Ectodermal cell (in vitro differentiated cells): ENCODE measurements around the gene MLLT3.

Source experiments
- H3K27ac ChIP-seq: 2 replicates; pipeline ENCODE4 v1.7.0; 2013; ENCODE audit warnings: mild to moderate bottlenecking, low read depth, low read length; ENCODE audit not compliant: insufficient read depth, poor library complexity, severe bottlenecking
- H3K27me3 ChIP-seq: 2 replicates; pipeline ENCODE4 v1.7.0; 2013; ENCODE audit warnings: mild to moderate bottlenecking, low read length; ENCODE audit not compliant: insufficient read depth, control insufficient read depth, poor library complexity, severe bottlenecking
- H3K36me3 ChIP-seq: one replicate; pipeline ENCODE4 v1.7.0; 2013; ENCODE audit warnings: low read length; ENCODE audit not compliant: control insufficient read depth, insufficient read depth
- H3K4me1 ChIP-seq: one replicate; pipeline ENCODE4 v1.7.0; 2013; ENCODE audit warnings: low read length; ENCODE audit not compliant: control insufficient read depth, insufficient read depth
- H3K4me3 ChIP-seq: 2 replicates; pipeline ENCODE4 v1.7.0; 2013; ENCODE audit warnings: low read depth, low read length, control low read depth; ENCODE audit not compliant: insufficient read depth
- H3K9me3 ChIP-seq: 2 replicates; pipeline ENCODE4 v1.7.0; 2013; ENCODE audit warnings: mild to moderate bottlenecking, low read length, moderate library complexity; ENCODE audit not compliant: control insufficient read depth
- WGBS, 2 experiments: methylation state at CpG; one replicate each; pipeline ENCODE4 v1.1.7; 2013; ENCODE audit warnings: missing lambda C conversion rate in 2 of 2; 5-methylcytosine and 5-hydroxymethylcytosine counted together

Gene MLLT3

GRCh38 chr9:20650750-20651299 is 28.5 kb upstream of the MLLT3 start:
- 93 to 94% methylated on average over 3 to 4 of the region's 4 CpGs for WGBS, 2 experiments

GRCh38 chr9:20650313-20650712 is 28.0 kb upstream of the MLLT3 start:
- Histone ChIP-seq H3K9me3 (no peaks in the 10 kb centered on the region), H3K36me3 (no peaks in the 10 kb centered on the region), H3K27ac (no peak overlapping the region), H3K27me3 (no peaks in the 10 kb centered on the region), H3K4me1 (no peaks in the 10 kb centered on the region), H3K4me3 (no peak overlapping the region)
- 95% methylated on average over 4 of the region's 4 CpGs for WGBS, 2 experiments

More at GRCh38 chr9:20650750-20651299, 28.5 kb upstream of the MLLT3 start:
- Histone ChIP-seq H3K9me3 (no peaks in the 10 kb centered on the region), H3K4me3 (no peak overlapping the region), H3K36me3 (no peaks in the 10 kb centered on the region), H3K4me1 (no peaks in the 10 kb centered on the region), H3K27ac (no peak overlapping the region), H3K27me3 (no peaks in the 10 kb centered on the region)

- no CpG with 5 or more reads among the region's 1 CpG for WGBS, 2 experiments
- Histone ChIP-seq H3K27me3 (no peaks in the 10 kb centered on the region), H3K9me3 (no peaks in the 10 kb centered on the region), H3K4me1 (no peaks in the 10 kb centered on the region), H3K27ac (no peak overlapping the region), H3K36me3 (no peaks in the 10 kb centered on the region), H3K4me3 (no peak overlapping the region)
Observed at GRCh38 chr9:20649381-20649780, 27.1 kb upstream of the MLLT3 start.

- Histone ChIP-seq H3K4me3 (no peak overlapping the region), H3K36me3 (no peaks in the 10 kb centered on the region), H3K27ac (no peak overlapping the region), H3K9me3 (no peaks in the 10 kb centered on the region), H3K4me1 (no peaks in the 10 kb centered on the region), H3K27me3 (no peaks in the 10 kb centered on the region)
- WGBS, 2 experiments: 66 to 89% methylated on average over 3 to 4 of the region's 4 CpGs
Observed at GRCh38 chr9:20646656-20647055, 24.4 kb upstream of the MLLT3 start.

- H3K36me3 ChIP-seq: no peaks in the 10 kb centered on the region
- no peaks in the 10 kb centered on the region for H3K27me3 ChIP-seq
- no peak overlapping the region for H3K4me3 ChIP-seq
- H3K27ac ChIP-seq: no peak overlapping the region
- H3K4me1 ChIP-seq: no peaks in the 10 kb centered on the region
- 82 to 92% methylated on average over 3 of the region's 3 CpGs for WGBS, 2 experiments
- H3K9me3 ChIP-seq: no peaks in the 10 kb centered on the region
Observed at GRCh38 chr9:20643660-20644059, 21.4 kb upstream of the MLLT3 start.

- Histone ChIP-seq H3K4me1 (no peaks in the 10 kb centered on the region), H3K27ac (no peak overlapping the region), H3K9me3 (no peaks in the 10 kb centered on the region), H3K36me3 (no peaks in the 10 kb centered on the region), H3K4me3 (no peak overlapping the region), H3K27me3 (no peaks in the 10 kb centered on the region)
- WGBS, 2 experiments: no CpG with 5 or more reads among the region's 1 CpG
Observed at GRCh38 chr9:20642045-20642444, 19.7 kb upstream of the MLLT3 start.

- 92 to 94% methylated on average over 7 of the region's 7 CpGs for WGBS, 2 experiments
- no peaks in the 10 kb centered on the region for H3K36me3 ChIP-seq
- no peaks in the 10 kb centered on the region for H3K9me3 ChIP-seq
- H3K4me1 ChIP-seq: no peaks in the 10 kb centered on the region
- no peaks in the 10 kb centered on the region for H3K27me3 ChIP-seq
- H3K4me3 ChIP-seq: no peak overlapping the region
- no peak overlapping the region for H3K27ac ChIP-seq
Observed at GRCh38 chr9:20640331-20641187, 18.3 kb upstream of the MLLT3 start.

GRCh38 chr9:20636888-20637440 is 14.7 kb upstream of the MLLT3 start:
- WGBS, 2 experiments: 78 to 81% methylated on average over 2 to 3 of the region's 3 CpGs
- H3K4me3 ChIP-seq: no peak overlapping the region
- H3K27ac ChIP-seq: no peak overlapping the region

GRCh38 chr9:20634895-20635294 is 12.6 kb upstream of the MLLT3 start:
- H3K4me3 ChIP-seq: no peak overlapping the region
- no peaks in the 10 kb centered on the region for H3K36me3 ChIP-seq
- no peaks in the 10 kb centered on the region for H3K27me3 ChIP-seq
- no peaks in the 10 kb centered on the region for H3K4me1 ChIP-seq
- H3K9me3 ChIP-seq: no peaks in the 10 kb centered on the region
- 62 to 63% methylated on average over 4 of the region's 4 CpGs for WGBS, 2 experiments
- H3K27ac ChIP-seq: no peak overlapping the region

More at GRCh38 chr9:20636888-20637440, 14.7 kb upstream of the MLLT3 start:
- Histone ChIP-seq H3K36me3 (no peaks in the 10 kb centered on the region), H3K4me1 (no peaks in the 10 kb centered on the region), H3K9me3 (no peaks in the 10 kb centered on the region), H3K27me3 (no peaks in the 10 kb centered on the region)

GRCh38 chr9:20632705-20633104 is 10.4 kb upstream of the MLLT3 start:
- Histone ChIP-seq H3K4me3 (no peak overlapping the region), H3K9me3 (no peaks in the 10 kb centered on the region), H3K4me1 (no peaks in the 10 kb centered on the region), H3K27ac (no peak overlapping the region), H3K27me3 (no peaks in the 10 kb centered on the region), H3K36me3 (no peaks in the 10 kb centered on the region)
- 84 to 91% methylated on average over 2 of the region's 2 CpGs for WGBS, 2 experiments
